Measurements from ENCODE around the gene RNF111. TPM values are rescaled to one million over a fixed set of nuclear protein-coding genes. Genes with fewer than 3 reads are reported as not detected.
A peak's percentile ranks its signal among the peaks of the same experiment; 100 is the strongest.

The RNF111 gene
- 10 to 100 TPM; 24.8 to 26.9 TPM for total RNA-seq
- 14.8 TPM for polyA plus RNA-seq

DNA sequence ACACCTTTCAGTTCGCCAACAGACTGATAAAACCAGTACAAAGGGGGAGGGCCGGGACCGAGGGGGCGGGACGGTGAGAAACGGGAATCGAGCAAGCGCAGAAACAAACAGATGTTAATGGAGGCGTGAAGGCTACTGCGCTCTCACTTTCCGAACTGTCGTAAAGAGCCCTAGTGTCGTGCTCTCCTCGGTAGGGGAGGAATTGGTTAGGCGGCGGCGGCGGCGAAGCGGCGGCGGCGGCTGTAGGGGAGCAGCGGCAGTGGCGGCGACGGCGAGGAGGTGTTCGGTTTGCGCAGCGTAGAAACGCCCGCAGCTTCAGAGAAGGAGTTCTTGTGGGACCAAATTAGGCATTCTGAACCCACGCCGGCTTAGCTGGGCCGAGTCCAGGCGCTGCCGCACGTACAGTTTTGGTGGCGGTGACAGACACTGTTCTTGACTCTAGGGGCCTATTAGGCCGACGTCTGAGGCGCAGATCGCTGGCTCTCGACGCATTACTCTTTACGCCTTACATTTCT lies at the start of gene RNF111:
TSS of gene RNF111 (plus strand) at position 173 of the 515 bp plus-strand sequence. CDS start 43,160 bp downstream, outside the sequence.
- Mint-ChIP-seq H3K27ac (peak within 1 kb of the TSS; percentile 77 to 99 (median 96)), H3K27me3 (no peaks in the 10 kb centered on the region), H3K9me3 (peaks cover 0 to 2% (median 0%) of the 10 kb centered on the region in 5 donors), H3K4me1 (peaks cover 43 to 56% (median 53%) of the 10 kb centered on the region in 3 donors), H3K36me3 (peaks cover 0 to 34% (median 0%) of the 10 kb centered on the region in 3 donors), H3K4me3 (peak within 1 kb of the TSS; percentile 90 to 100 (median 94))
- no peaks in the 10 kb centered on the region for H3K36me3 ChIP-seq (ENCODE audit: insufficient read depth, low read length)
- peak; percentile 84 to 94 (median 90) for DNase-seq
- H3K27ac ChIP-seq (ENCODE audit: low read depth, low read length), result peak within 1 kb of the TSS; percentile 76
- H3K4me3 ChIP-seq (ENCODE audit: low read length), result peak within 1 kb of the TSS; percentile 88
- no peaks in the 10 kb centered on the region for H3K9me3 ChIP-seq (ENCODE audit: low read length)
- H3K27me3 ChIP-seq (ENCODE audit: insufficient read depth, low read length, poor library complexity, severe bottlenecking), result no peaks in the 10 kb centered on the region
- ChIA-PET CTCF (interaction anchor here (1.1 to 1.3 kb wide), 2 partner anchors 8 to 541 kb away, joined by 3 to 6 read pairs; no protein-coding TSS in a partner anchor), POLR2A (interaction anchor here (0.7 to 1.4 kb wide), 3 partner anchors 11 to 1376 kb away, joined by 3 to 4 read pairs (median 3); partner anchors contain the start of gene MINDY2)
- H3K4me1 ChIP-seq (ENCODE audit: insufficient read depth, low read length), result peaks cover 23% of the 10 kb centered on the region

- Histone ChIP-seq H3K4me1 (ENCODE audit: insufficient read depth, low read length) (no peaks in the 10 kb centered on the region), H3K27me3 (ENCODE audit: insufficient read depth, low read length, poor library complexity, severe bottlenecking) (no peaks in the 10 kb centered on the region), H3K9me3 (ENCODE audit: low read length) (no peaks in the 10 kb centered on the region), H3K27ac (ENCODE audit: low read depth, low read length) (no peak overlapping the region), H3K36me3 (ENCODE audit: insufficient read depth, low read length) (no peaks in the 10 kb centered on the region), H3K4me3 (ENCODE audit: low read length) (no peak overlapping the region)
- no peak for DNase-seq
- H3K4me1 Mint-ChIP-seq, result no peaks in the 10 kb centered on the region
- H3K4me3 Mint-ChIP-seq, result no peak overlapping the region
- CTCF ChIA-PET, result interaction anchor here (1.6 kb wide), 1 partner anchor 10 kb away, joined by 3 read pairs; no protein-coding TSS in a partner anchor
- no peak overlapping the region for H3K27ac Mint-ChIP-seq
- POLR2A ChIA-PET, result no interaction called here
- no peaks in the 10 kb centered on the region for H3K36me3 Mint-ChIP-seq
- H3K9me3 Mint-ChIP-seq, result no peaks in the 10 kb centered on the region
- H3K27me3 Mint-ChIP-seq, result peaks cover 0 to 3% of the 10 kb centered on the region in 2 donors
Observed at GRCh38 chr15:58947179-58947578, 40.3 kb upstream of the RNF111 start.

DNA sequence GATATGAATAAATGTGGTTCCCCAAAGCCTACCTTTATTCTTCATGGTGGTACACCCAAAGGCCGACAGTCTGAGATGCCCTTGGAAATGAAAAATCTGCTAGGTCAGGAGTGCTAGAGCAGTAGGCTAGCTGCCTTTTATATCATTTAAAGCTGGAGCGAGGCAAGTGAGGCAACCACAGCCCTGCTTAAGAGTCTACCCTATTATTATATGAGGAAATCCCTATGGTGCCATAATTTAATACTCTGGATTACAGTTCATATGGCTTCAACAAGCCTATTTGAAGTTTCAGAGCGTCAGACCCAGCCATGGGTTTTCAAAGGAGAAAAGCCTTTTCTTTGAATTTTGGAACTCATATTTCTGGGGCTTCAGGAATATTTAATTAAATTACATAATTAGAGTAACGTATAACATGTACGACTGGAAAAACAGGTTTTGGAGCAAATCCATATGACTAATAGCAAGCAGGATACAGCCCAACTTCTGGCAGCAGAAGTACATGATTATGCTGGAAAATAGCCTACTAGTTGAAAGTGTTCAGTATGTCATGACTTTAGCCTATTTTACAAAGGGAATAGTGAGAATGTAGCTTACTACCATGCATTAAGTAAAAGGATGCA lies 36.0 kb upstream of the RNF111 start:
- Histone ChIP-seq H3K4me1 (ENCODE audit: insufficient read depth, low read length) (no peaks in the 10 kb centered on the region), H3K27me3 (ENCODE audit: insufficient read depth, low read length, poor library complexity, severe bottlenecking) (no peaks in the 10 kb centered on the region), H3K36me3 (ENCODE audit: insufficient read depth, low read length) (no peaks in the 10 kb centered on the region), H3K4me3 (ENCODE audit: low read length) (no peak overlapping the region), H3K27ac (ENCODE audit: low read depth, low read length) (no peak overlapping the region), H3K9me3 (ENCODE audit: low read length) (no peaks in the 10 kb centered on the region)
- Mint-ChIP-seq H3K27me3 (peaks cover 0 to 7% of the 10 kb centered on the region in 2 donors), H3K4me1 (peaks cover 0 to 4% (median 0%) of the 10 kb centered on the region in 3 donors), H3K27ac (no peak overlapping the region), H3K36me3 (no peaks in the 10 kb centered on the region), H3K4me3 (no peak overlapping the region), H3K9me3 (no peaks in the 10 kb centered on the region)
- no peak for DNase-seq
- ChIA-PET CTCF (interaction anchor here (2.0 kb wide), 1 partner anchor 541 kb away, joined by 5 read pairs; no protein-coding TSS in a partner anchor), POLR2A (no interaction called here)

DNA sequence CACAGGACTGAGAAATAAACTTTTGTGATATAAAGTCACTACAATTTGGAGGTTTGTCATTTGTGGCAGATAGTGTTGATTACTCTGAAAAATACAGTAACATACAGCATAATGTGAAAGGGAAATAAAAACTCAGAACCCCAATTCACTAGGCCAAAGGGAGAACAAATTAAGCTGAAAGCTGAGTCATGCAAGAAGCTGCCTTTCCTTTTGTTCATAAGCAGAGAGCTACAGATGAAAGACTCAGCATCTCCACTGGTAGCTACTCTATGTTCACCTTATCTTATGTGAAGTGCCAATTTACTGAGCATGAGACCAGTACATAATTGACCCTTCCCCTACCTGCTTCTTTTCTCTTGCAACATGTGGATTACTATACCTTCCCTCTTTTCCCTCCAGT lies 34.7 kb upstream of the RNF111 start:
- no peaks in the 10 kb centered on the region for H3K27me3 ChIP-seq (ENCODE audit: insufficient read depth, low read length, poor library complexity, severe bottlenecking)
- Mint-ChIP-seq H3K27me3 (peaks cover 0 to 7% of the 10 kb centered on the region in 2 donors), H3K9me3 (no peaks in the 10 kb centered on the region), H3K36me3 (no peaks in the 10 kb centered on the region), H3K27ac (no peak overlapping the region), H3K4me3 (no peak overlapping the region), H3K4me1 (peaks cover 1 to 9% (median 4%) of the 10 kb centered on the region in 3 donors)
- H3K27ac ChIP-seq (ENCODE audit: low read depth, low read length), result no peak overlapping the region
- no peaks in the 10 kb centered on the region for H3K9me3 ChIP-seq (ENCODE audit: low read length)
- ChIA-PET POLR2A (interaction anchor here (0.6 kb wide), 1 partner anchor 51 kb away, joined by 8 read pairs; no protein-coding TSS in a partner anchor), CTCF (interaction anchor here (1.1 to 2.0 kb wide), 2 partner anchors 11 to 540 kb away, joined by 3 to 5 read pairs; no protein-coding TSS in a partner anchor)
- no peak for DNase-seq
- H3K4me3 ChIP-seq (ENCODE audit: low read length), result no peak overlapping the region
- no peaks in the 10 kb centered on the region for H3K4me1 ChIP-seq (ENCODE audit: insufficient read depth, low read length)
- H3K36me3 ChIP-seq (ENCODE audit: insufficient read depth, low read length), result no peaks in the 10 kb centered on the region

- no peak overlapping the region for H3K4me3 Mint-ChIP-seq
- Histone ChIP-seq H3K27ac (ENCODE audit: low read depth, low read length) (no peak overlapping the region), H3K4me3 (ENCODE audit: low read length) (no peak overlapping the region), H3K4me1 (ENCODE audit: insufficient read depth, low read length) (no peaks in the 10 kb centered on the region), H3K9me3 (ENCODE audit: low read length) (no peaks in the 10 kb centered on the region), H3K36me3 (ENCODE audit: insufficient read depth, low read length) (no peaks in the 10 kb centered on the region), H3K27me3 (ENCODE audit: insufficient read depth, low read length, poor library complexity, severe bottlenecking) (no peaks in the 10 kb centered on the region)
- DNase-seq, result peak; percentile 26 to 62 (median 50)
- H3K27me3 Mint-ChIP-seq, result peaks cover 0 to 4% of the 10 kb centered on the region in 2 donors
- CTCF ChIA-PET, result interaction anchor here (0.6 to 3.8 kb wide), 9 partner anchors 11 to 729 kb away, joined by 3 to 16 read pairs (median 3); no protein-coding TSS in a partner anchor
- H3K4me1 Mint-ChIP-seq, result peaks cover 1 to 9% (median 4%) of the 10 kb centered on the region in 3 donors
- POLR2A ChIA-PET, result interaction anchor here (0.6 kb wide), 1 partner anchor 26 kb away, joined by 3 read pairs; no protein-coding TSS in a partner anchor
- H3K9me3 Mint-ChIP-seq, result no peaks in the 10 kb centered on the region
- no peaks in the 10 kb centered on the region for H3K36me3 Mint-ChIP-seq
- peak overlapping the region in 1 of 8 donors; percentile 58 for H3K27ac Mint-ChIP-seq
Observed at GRCh38 chr15:58957101-58957973, 30.1 kb upstream of the RNF111 start.

- CTCF ChIA-PET, result interaction anchor here (0.7 to 1.3 kb wide), 3 partner anchors 21 to 570 kb away, joined by 3 to 4 read pairs (median 3); no protein-coding TSS in a partner anchor
- peaks cover 0 to 4% of the 10 kb centered on the region in 2 donors for H3K27me3 Mint-ChIP-seq
- Histone ChIP-seq H3K36me3 (ENCODE audit: insufficient read depth, low read length) (no peaks in the 10 kb centered on the region), H3K27me3 (ENCODE audit: insufficient read depth, low read length, poor library complexity, severe bottlenecking) (no peaks in the 10 kb centered on the region), H3K9me3 (ENCODE audit: low read length) (no peaks in the 10 kb centered on the region), H3K27ac (ENCODE audit: low read depth, low read length) (no peak overlapping the region), H3K4me1 (ENCODE audit: insufficient read depth, low read length) (no peaks in the 10 kb centered on the region), H3K4me3 (ENCODE audit: low read length) (no peak overlapping the region)
- POLR2A ChIA-PET, result no interaction called here
- no peak overlapping the region for H3K4me3 Mint-ChIP-seq
- H3K4me1 Mint-ChIP-seq, result peaks cover 1 to 5% (median 4%) of the 10 kb centered on the region in 3 donors
- no peaks in the 10 kb centered on the region for H3K9me3 Mint-ChIP-seq
- H3K36me3 Mint-ChIP-seq, result no peaks in the 10 kb centered on the region
- no peak for DNase-seq
- no peak overlapping the region for H3K27ac Mint-ChIP-seq
Observed at GRCh38 chr15:58958811-58959210, 28.7 kb upstream of the RNF111 start.

- Mint-ChIP-seq H3K27ac (peak overlapping the region in 1 of 8 donors; percentile 21), H3K4me3 (no peak overlapping the region), H3K36me3 (no peaks in the 10 kb centered on the region), H3K4me1 (peaks cover 1 to 5% (median 4%) of the 10 kb centered on the region in 3 donors), H3K9me3 (no peaks in the 10 kb centered on the region), H3K27me3 (no peaks in the 10 kb centered on the region)
- POLR2A ChIA-PET, result interaction anchor here (0.6 kb wide), 1 partner anchor 43 kb away, joined by 3 read pairs; no protein-coding TSS in a partner anchor
- H3K27ac ChIP-seq (ENCODE audit: low read depth, low read length), result no peak overlapping the region
- H3K27me3 ChIP-seq (ENCODE audit: insufficient read depth, low read length, poor library complexity, severe bottlenecking), result no peaks in the 10 kb centered on the region
- H3K4me1 ChIP-seq (ENCODE audit: insufficient read depth, low read length), result no peaks in the 10 kb centered on the region
- CTCF ChIA-PET, result interaction anchor here (0.8 kb wide), 1 partner anchor 29 kb away, joined by 3 read pairs; no protein-coding TSS in a partner anchor
- DNase-seq, result no peak
- H3K4me3 ChIP-seq (ENCODE audit: low read length), result no peak overlapping the region
- no peaks in the 10 kb centered on the region for H3K36me3 ChIP-seq (ENCODE audit: insufficient read depth, low read length)
- no peaks in the 10 kb centered on the region for H3K9me3 ChIP-seq (ENCODE audit: low read length)
Observed at GRCh38 chr15:58962136-58962535, 25.3 kb upstream of the RNF111 start.

Measured in CD8-positive, alpha-beta memory T cell (primary cell).